SJSA1 (cell line): ENCODE measurements around the gene PTPN9. TPM values are rescaled to one million over a fixed set of nuclear protein-coding genes. Genes with fewer than 3 reads are reported as not detected.
"Not testable (repeated sequence)": the region's sequence is repeated elsewhere in the genome, so short reads cannot be mapped to it uniquely, and the experiment has no call there.

Experiments used
- DNase-seq, 2 experiments: peaks; one replicate each; pipeline ENCODE4 v3.0.0-alpha.2; 2015 to 2020; ENCODE audit warnings: low spot score in 2 of 2, low read depth in 1 of 2
- H3K27ac ChIP-seq: fragments of 250-450 bp; sonication (Bioruptor Pico); 2 replicates; pipeline ENCODE4 v1.5.1; 2020; ENCODE audit warnings: mild to moderate bottlenecking, moderate library complexity
- H3K27me3 ChIP-seq: fragments of 250-450 bp; sonication (Bioruptor Pico); replicated peaks from 2 replicates; pipeline ENCODE4 v1.5.1; 2020; ENCODE audit warnings: mild to moderate bottlenecking, moderate library complexity
- H3K36me3 ChIP-seq: fragments of 250-450 bp; sonication (Bioruptor Pico); 2 replicates; pipeline ENCODE4 v1.5.1; 2020; ENCODE audit warnings: mild to moderate bottlenecking
- H3K4me1 ChIP-seq: fragments of 250-450 bp; sonication (Bioruptor Pico); replicated peaks from 2 replicates; pipeline ENCODE4 v1.6.1; 2021; ENCODE audit warnings: mild to moderate bottlenecking
- H3K4me3 ChIP-seq: fragments of 250-450 bp; sonication (Bioruptor Pico); 2 replicates; pipeline ENCODE4 v1.5.1; 2020; ENCODE audit warnings: mild to moderate bottlenecking
- H3K9me3 ChIP-seq: fragments of 250-450 bp; sonication (Bioruptor Pico); replicated peaks from 2 replicates; pipeline ENCODE4 v1.5.1; 2020; ENCODE audit warnings: mild to moderate bottlenecking
- total RNA-seq: library from RNA; depleted of rRNA; stranded (reverse); fragments of >200 nt; shearing (Covaris generic); gene quantifications from 2 replicates; pipeline ENCODE4 v1.2.3, GENCODE V29; 2014

Gene PTPN9
- total RNA-seq, 1 experiment from 2014 or later: 35.1 TPM

- Histone ChIP-seq H3K4me3 (no peak overlapping the region), H3K9me3 (no peaks in the 10 kb centered on the region), H3K27ac (no peak overlapping the region), H3K4me1 (peaks cover 27% of the 10 kb centered on the region), H3K27me3 (no peaks in the 10 kb centered on the region), H3K36me3 (peaks cover 50% of the 10 kb centered on the region)
- DNase-seq: no peak
These were observed 17.7 kb upstream of the PTPN9 start for GRCh38 chr15:75596703-75597345.

- peaks cover 15% of the 10 kb centered on the region for H3K4me1 ChIP-seq
- H3K27me3 ChIP-seq: no peaks in the 10 kb centered on the region
- H3K9me3 ChIP-seq: no peaks in the 10 kb centered on the region
- H3K36me3 ChIP-seq: peaks cover 34% of the 10 kb centered on the region
- DNase-seq: no peak
- H3K27ac ChIP-seq: no peak overlapping the region
- no peak overlapping the region for H3K4me3 ChIP-seq
These were observed 15.2 kb upstream of the PTPN9 start for GRCh38 chr15:75594276-75594675.

GRCh38 chr15:75591655-75592364 lies 12.7 kb upstream of the PTPN9 start:
- Histone ChIP-seq H3K4me1 (no peaks in the 10 kb centered on the region), H3K27ac (no peak overlapping the region)
- DNase-seq: no peak

GRCh38 chr15:75590239-75590638 lies 11.1 kb upstream of the PTPN9 start:
- H3K36me3 ChIP-seq: peaks cover 6% of the 10 kb centered on the region; the same call in 1 of the 2 replicates
- no peaks in the 10 kb centered on the region for H3K4me1 ChIP-seq
- DNase-seq: no peak
- H3K27me3 ChIP-seq: no peaks in the 10 kb centered on the region
- no peak overlapping the region for H3K4me3 ChIP-seq
- H3K9me3 ChIP-seq: no peaks in the 10 kb centered on the region
- H3K27ac ChIP-seq: no peak overlapping the region

More at GRCh38 chr15:75591655-75592364, 12.7 kb upstream of the PTPN9 start:
- Histone ChIP-seq H3K27me3 (no peaks in the 10 kb centered on the region), H3K9me3 (no peaks in the 10 kb centered on the region), H3K4me3 (no peak overlapping the region), H3K36me3 (peaks cover 18% of the 10 kb centered on the region)

GRCh38 chr15:75589071-75589470 lies 10.0 kb upstream of the PTPN9 start:
- H3K27me3 ChIP-seq: no peaks in the 10 kb centered on the region
- peaks cover 4% of the 10 kb centered on the region; the same call in 1 of the 2 replicates for H3K36me3 ChIP-seq
- H3K9me3 ChIP-seq: no peaks in the 10 kb centered on the region
- H3K27ac ChIP-seq: no peak overlapping the region
- no peak overlapping the region for H3K4me3 ChIP-seq
- no peak for DNase-seq
- H3K4me1 ChIP-seq: no peaks in the 10 kb centered on the region

- not testable (repeated sequence) for H3K4me3 ChIP-seq, DNase-seq, H3K27me3 ChIP-seq, H3K9me3 ChIP-seq, H3K36me3 ChIP-seq, H3K27ac ChIP-seq, H3K4me1 ChIP-seq
These were observed 7.3 kb upstream of the PTPN9 start for GRCh38 chr15:75586422-75586821.

GRCh38 chr15:75584121-75584520 lies 5.0 kb upstream of the PTPN9 start:
- H3K36me3 ChIP-seq: peaks cover 4% of the 10 kb centered on the region
- H3K4me1 ChIP-seq: peaks cover 4% of the 10 kb centered on the region
- no peaks in the 10 kb centered on the region for H3K27me3 ChIP-seq
- H3K27ac ChIP-seq: no peak overlapping the region
- no peak overlapping the region for H3K4me3 ChIP-seq
- no peaks in the 10 kb centered on the region for H3K9me3 ChIP-seq
- no peak for DNase-seq

GRCh38 chr15:75583701-75584100 lies 4.6 kb upstream of the PTPN9 start:
- H3K27me3 ChIP-seq: no peaks in the 10 kb centered on the region
- H3K9me3 ChIP-seq: no peaks in the 10 kb centered on the region
- H3K27ac ChIP-seq: no peak overlapping the region
- H3K4me3 ChIP-seq: no peak overlapping the region
- DNase-seq: no peak
- peaks cover 8% of the 10 kb centered on the region for H3K36me3 ChIP-seq
- peaks cover 4% of the 10 kb centered on the region for H3K4me1 ChIP-seq

- H3K27ac ChIP-seq, H3K27me3 ChIP-seq, DNase-seq: not testable (repeated sequence)
These were observed 3.8 kb upstream of the PTPN9 start for GRCh38 chr15:75582943-75583342.

GRCh38 chr15:75578173-75578947 lies 755 bp downstream of the PTPN9 start:
- H3K4me1 ChIP-seq: peaks cover 10% of the 10 kb centered on the region
- peaks cover 28% of the 10 kb centered on the region for H3K36me3 ChIP-seq
- H3K27me3 ChIP-seq: no peaks in the 10 kb centered on the region
- H3K4me3 ChIP-seq: peak overlapping the region; percentile 97
- H3K27ac ChIP-seq: peak overlapping the region; percentile 77
- H3K9me3 ChIP-seq: no peaks in the 10 kb centered on the region
- DNase-seq: peak in 1 of 2 experiments; percentile 37

More at GRCh38 chr15:75582943-75583342, 3.8 kb upstream of the PTPN9 start:
- not testable (repeated sequence) for H3K4me3 ChIP-seq, H3K9me3 ChIP-seq, H3K4me1 ChIP-seq
- H3K36me3 ChIP-seq: peaks cover 15% of the 10 kb centered on the region

GRCh38 chr15:75577401-75578172 lies 1.5 kb downstream of the PTPN9 start:
- Histone ChIP-seq H3K9me3 (no peaks in the 10 kb centered on the region), H3K27me3 (no peaks in the 10 kb centered on the region), H3K4me1 (peaks cover 10% of the 10 kb centered on the region), H3K4me3 (peak overlapping the region; percentile 97), H3K36me3 (peaks cover 34% of the 10 kb centered on the region), H3K27ac (peak overlapping the region; percentile 77)
- peak in 1 of 2 experiments; percentile 39 for DNase-seq

GRCh38 chr15:75573648-75574384 lies 5.3 kb downstream of the PTPN9 start:
- no peak for DNase-seq
- no peaks in the 10 kb centered on the region for H3K27me3 ChIP-seq
- H3K9me3 ChIP-seq: no peaks in the 10 kb centered on the region
- H3K4me3 ChIP-seq: no peak overlapping the region
- H3K27ac ChIP-seq: no peak overlapping the region
- peaks cover 6% of the 10 kb centered on the region; the same call in 1 of the 2 replicates for H3K4me1 ChIP-seq
- peaks cover 52% of the 10 kb centered on the region for H3K36me3 ChIP-seq
